SHP77 (cell line): Measurements from ENCODE around the gene HAS3.
"Not testable (repeated sequence)": the region's sequence is repeated elsewhere in the genome, so short reads cannot be mapped to it uniquely, and the experiment has no call there.

Source experiments
- DNase-seq, 2 experiments: peaks; one replicate each; lab custom pipeline; 2025; lab: John Stamatoyannopoulos, UW

The HAS3 gene, protein sequence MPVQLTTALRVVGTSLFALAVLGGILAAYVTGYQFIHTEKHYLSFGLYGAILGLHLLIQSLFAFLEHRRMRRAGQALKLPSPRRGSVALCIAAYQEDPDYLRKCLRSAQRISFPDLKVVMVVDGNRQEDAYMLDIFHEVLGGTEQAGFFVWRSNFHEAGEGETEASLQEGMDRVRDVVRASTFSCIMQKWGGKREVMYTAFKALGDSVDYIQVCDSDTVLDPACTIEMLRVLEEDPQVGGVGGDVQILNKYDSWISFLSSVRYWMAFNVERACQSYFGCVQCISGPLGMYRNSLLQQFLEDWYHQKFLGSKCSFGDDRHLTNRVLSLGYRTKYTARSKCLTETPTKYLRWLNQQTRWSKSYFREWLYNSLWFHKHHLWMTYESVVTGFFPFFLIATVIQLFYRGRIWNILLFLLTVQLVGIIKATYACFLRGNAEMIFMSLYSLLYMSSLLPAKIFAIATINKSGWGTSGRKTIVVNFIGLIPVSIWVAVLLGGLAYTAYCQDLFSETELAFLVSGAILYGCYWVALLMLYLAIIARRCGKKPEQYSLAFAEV

DNA sequence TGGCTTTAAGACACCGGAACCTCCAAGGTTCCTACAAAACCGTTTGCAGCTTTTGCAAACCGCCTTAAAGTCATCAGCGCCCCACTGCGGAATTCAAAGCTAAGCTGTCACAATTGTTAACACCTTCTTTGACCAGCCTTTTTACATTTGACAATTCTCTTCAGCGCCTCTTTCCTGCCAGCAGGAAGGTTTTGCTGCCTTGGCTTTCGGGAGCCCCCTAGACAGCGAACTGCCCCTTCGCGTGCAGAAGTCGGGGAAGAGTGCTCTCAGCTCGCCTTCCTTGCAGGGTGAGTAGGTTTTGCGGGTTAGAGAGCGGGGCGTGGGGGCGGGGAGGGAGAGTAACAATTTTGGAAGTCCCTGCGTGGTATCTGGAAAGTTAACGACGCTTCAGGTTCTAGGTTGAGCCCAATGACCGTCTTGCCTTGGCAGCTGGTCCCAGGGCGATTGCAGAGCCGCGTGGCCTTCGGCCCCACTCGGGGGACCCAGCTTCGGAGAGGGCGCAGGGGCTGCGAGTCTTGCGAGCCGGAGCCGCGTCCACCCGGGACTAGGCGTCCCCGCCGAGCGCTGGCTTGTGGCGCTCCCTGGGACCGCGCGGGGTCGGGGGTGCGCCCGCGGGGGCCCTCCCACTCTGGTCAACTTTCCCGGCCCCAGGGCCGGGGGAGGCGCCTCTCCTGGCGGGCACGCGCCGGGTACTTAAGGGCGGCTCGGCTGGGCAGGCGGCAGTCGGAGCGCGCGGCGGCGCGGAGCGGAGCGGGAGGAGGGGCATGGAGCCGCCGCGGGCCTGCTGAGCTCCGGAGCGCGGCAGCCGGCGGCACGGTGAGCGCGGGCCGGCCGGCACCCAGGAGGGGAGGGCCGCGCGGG lies at the start of gene HAS3:
TSS of gene HAS3 (plus strand) at position 153 of the 861 bp plus-strand sequence. CDS start 3,743 bp downstream, outside the sequence.
- DNase-seq: peak in 1 of 2 experiments; percentile 35

DNA sequence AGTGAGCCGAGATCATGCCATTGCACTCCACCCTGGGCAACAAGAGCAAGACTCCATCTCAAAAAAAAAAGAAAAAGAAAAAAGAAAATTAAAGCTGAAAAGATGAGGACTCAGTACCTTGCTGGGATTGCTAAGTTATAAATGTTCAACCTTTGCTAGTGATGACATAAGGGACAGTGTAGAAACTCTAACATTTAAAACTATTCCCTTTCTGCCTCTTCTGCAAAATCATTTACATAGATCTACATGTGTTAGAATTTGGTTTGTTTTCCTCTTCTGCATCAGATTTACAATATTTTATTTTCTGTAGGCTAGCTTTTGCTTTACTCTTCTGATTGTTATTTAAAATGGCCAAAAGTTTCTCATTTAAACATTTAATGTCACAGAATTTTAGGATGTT lies 49.5 kb upstream of the HAS3 start:
- DNase-seq: no peak

DNA sequence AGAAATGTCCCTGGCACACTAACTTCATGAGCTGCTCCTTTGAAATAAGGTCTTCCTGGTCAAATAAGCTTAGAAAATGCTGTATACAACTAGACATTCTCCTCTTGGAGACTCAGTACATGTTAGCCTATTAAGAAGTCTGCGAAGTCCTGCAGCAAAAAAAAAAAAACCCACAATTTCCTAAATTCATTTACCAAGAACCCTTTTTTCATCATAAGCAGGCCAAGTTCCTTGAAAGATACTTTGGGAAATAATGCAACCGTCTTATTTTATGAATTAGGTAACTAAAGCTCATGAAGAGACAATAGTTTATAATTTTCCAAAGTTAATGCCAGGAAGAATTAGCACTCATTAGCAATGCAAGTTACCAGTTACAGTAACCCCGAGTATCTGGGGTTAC lies 49.0 kb upstream of the HAS3 start:
- DNase-seq: no peak

DNA sequence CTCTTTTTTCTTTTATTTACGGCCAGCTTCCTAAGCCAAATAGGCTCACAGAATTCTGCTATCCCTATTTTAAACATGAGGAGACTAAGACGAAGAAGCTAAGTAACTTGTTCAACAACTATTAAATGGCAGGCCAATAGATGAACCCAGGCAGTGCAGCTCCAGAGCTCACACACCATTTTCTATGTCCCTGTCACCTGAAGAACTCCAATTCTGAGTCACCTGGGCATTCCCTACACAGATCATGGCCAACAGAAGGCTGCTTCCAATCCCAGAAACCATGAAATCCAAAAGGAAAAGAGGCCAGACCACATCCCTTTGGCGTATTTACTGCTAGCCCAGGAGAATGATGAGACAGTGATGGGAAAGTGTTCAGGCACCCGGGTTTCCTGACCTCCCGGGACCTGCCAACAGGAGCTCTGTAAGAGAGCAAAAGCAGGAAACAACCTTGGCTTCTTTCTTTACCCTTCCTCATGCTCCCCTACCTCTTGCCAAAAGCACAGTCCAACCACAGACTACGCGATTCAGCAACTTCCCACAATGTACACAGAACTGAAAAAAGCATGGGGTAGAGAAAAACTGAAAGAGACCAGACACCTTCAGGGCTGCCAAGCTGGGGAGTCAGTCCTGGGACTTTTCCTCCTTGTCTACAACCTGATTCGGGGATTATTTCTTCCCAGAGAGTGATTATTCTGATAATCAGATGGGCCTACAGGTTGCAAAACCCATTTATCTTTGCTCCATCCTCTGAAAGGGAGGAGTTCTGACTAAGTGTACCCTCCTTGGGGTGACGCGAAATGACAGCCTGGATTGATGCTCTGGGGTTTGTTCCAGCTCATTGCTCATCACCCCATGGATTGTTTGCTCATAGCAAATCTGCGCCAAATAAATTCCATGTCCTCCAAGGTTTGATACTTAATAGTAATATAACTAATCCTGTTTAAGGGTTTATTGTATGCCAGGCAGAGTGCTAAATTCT lies 47.8 kb upstream of the HAS3 start:
- peak in 1 of 2 experiments; percentile 2 for DNase-seq

DNA sequence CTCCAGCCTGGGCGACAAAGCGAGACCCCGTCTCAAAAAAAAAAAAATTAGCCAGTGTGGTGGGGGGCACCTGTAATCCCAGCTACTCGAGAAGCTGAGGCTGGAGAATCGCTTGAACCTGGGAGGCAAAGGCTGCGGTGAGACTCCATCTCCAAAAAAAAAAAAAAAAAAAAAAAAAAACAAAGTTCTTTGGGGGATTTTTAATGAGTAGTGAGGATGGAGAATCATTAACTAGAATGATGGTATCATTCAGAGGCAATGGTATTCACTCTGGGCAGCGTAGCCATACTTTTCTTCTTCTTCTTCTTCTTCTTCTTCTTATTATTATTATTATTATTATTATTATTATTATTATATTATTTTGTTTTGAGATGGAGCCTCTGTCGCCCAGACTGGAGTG lies 42.0 kb upstream of the HAS3 start:
- DNase-seq: not testable (repeated sequence)

DNA sequence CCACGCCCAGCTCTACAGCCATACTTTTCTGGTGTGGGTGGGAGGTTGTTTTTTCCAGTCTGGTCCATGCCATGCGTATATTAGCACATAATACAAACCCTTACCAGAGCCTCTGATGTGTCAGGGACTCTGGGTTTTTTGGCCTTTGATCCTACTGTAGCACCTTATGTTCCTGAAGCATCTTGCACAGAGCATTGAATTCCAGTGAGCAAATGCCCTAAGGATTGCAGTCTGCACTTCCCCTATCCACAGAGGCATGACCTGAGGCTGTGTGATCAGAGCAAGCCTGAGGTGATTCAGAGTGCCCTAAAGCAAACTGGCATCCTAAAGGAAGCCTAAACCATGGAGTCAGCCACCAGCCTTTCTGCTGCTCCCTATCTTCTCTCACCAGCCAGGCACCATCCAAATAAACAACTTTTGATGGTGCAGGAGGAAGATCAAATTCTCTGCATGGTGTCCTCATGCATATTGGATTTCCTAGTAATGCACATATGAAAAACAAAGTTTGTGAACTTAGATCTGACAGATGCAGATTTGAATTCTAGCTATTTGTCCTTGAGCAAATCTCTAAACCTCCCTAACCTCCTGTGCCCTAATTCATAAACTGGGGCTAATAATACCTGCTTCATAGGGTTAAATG lies 41.2 kb upstream of the HAS3 start:
- DNase-seq: no peak

DNA sequence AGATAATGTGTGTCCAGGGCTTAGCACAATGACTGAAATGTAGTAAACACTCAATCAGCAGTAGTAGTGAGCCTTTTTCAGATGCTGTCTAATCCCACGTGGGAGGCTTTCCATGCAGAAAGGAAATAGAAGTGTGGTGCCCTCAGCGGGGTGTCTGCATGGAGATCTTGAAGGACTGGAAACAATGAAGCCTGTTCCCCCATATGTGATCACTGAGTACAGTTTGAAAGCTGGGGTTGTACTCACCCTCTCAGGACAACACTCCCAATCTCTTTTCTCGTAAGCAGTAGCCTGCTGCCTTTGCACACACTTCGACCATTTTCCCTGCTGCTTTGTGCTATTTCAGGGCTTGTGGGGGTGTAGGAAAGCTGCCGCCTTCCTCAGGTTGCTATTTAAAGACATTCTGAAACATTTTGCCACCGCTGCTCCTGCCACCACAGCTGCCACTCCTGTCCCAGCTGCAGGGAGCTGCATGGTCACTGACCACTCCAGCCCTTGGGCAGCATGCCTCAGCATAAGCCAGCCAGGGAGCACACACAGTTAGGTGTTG lies 40.6 kb upstream of the HAS3 start:
- no peak for DNase-seq

DNA sequence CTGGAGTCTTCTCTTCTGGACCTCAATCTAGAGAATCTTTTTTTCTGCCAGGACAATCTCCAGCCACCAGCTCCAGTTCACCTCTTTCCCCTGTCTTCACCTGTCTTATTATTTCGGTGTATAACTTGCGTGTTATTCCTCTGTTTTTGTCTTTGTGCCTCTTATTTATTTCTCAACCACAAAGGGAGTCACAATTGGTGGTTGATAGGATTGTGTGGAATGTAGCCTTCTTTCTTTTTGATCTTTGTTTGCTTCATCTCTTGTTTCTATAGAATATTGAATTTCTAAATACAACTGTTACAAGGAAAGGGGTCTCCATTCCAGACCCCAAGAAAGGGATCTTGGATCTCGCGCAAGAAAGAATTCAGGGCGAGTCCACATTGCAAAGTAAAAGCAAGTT lies 35.9 kb upstream of the HAS3 start:
- no peak for DNase-seq

DNA sequence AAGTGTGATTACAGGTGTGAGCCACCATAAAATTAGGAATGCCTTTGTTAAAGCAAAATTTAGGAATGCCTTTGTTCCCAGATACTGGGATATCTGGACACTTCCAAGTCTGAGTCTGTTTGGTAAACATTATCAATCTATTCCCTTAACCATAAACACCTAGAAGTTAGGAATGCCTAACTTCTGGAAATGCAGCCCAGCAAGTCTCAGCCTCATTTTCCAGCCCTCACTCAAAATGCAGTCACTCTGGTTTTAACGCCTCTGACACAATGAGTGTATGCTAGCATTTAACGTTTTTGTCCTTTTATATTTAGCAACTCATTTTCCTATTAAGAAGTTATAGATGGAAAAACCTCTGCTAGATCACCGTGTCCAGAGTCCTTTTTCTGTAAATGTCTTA lies 34.4 kb upstream of the HAS3 start:
- DNase-seq: no peak

DNA sequence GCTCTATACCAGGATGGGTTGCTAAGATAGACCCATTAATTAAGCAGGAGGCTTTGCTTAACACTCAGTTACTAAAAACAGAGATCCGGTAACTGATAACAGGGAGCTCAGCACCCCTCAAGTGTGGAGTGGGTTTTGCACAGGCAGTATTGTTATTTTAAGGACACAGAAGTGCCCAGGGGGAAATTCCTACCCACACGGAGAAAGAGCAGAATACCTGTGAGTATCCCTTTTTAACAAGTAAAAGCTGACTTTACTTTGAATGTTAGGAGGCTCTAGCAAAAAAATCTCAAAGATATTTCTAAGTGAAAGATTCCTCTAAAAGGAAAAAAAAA lies 32.8 kb upstream of the HAS3 start:
- DNase-seq: no peak

DNA sequence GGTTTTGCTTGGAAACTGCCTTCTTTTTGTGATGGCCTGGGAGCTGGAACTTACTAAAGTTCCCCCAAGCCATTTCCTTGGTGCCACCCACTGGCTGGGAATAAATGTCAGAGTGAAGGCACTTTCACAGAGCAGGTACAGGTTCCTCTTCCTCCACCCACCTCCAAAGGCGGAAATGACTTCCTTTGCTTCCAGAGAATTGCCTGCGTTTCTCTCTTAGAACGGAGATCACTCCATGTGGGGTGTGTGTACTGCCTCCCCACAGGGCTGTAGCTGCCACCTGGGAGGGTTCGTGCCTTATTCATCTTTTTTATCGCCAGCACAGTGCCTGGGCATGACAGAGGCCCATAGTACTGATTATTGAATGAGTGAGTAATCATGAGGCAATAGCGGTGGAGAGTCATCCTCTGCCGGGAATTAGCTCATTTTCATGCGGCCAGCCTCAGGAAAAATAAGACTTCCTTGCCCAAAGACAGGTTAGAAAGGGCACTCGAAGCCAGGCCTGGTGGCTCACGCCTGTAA lies 32.2 kb upstream of the HAS3 start:
- peak in 1 of 2 experiments; percentile 5 for DNase-seq

DNA sequence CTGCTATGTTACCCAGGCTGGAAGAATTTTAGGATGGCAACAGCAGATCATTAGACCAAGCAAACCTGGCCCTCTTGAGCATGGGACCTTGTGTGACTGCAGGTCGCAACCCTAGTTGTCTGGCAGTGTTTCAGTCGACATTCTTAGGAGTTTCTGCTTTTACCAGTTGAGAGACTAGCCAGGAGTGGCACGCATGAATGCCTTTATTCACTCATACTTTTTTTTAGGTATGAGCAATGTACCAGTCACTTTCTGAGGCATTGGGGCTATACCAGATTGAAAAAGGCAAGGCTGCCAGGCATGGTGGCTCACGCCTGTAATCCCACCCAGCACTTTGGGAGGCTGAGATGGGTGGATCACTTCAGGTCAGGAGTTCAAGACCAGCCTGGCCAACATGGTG lies 28.2 kb upstream of the HAS3 start:
- no peak for DNase-seq

DNA sequence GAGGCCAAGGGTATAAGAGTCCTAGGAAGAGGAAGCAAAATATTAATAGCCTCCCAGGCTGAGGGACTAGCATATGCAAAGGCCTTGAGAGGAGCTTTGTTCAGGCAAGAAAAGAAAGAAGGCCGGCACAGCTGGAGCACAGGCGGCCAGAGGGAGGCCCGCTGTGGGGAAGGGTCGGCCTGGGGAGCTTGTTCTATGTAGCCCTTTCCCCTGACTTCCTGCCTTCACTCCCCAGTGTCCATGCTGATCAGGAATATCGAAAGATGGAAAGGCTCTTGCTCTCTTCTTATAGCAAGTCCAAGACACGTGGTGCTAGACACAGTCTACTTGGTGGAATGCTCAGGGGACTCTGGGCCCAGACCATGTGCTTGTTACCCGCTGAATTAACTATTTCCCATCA lies 27.4 kb upstream of the HAS3 start:
- no peak for DNase-seq

DNA sequence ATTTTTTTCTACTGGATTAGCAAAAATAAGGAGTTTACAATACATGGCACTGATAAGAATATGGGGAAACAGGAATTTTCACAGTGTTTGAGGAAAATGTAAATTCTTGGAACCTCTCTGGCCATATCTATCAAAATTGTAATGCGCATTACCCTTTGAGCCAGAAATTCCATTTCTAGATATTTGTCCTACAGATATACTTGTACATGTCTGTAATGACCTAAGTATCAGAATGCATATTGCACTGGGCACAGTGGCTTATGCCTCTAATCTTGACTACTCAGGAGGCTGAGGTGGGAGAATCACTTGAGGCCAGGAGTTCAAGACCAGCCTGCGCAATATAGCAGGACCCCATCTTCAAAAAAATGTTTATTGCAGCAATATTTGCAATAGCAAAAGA lies 25.8 kb upstream of the HAS3 start:
- DNase-seq: no peak

DNA sequence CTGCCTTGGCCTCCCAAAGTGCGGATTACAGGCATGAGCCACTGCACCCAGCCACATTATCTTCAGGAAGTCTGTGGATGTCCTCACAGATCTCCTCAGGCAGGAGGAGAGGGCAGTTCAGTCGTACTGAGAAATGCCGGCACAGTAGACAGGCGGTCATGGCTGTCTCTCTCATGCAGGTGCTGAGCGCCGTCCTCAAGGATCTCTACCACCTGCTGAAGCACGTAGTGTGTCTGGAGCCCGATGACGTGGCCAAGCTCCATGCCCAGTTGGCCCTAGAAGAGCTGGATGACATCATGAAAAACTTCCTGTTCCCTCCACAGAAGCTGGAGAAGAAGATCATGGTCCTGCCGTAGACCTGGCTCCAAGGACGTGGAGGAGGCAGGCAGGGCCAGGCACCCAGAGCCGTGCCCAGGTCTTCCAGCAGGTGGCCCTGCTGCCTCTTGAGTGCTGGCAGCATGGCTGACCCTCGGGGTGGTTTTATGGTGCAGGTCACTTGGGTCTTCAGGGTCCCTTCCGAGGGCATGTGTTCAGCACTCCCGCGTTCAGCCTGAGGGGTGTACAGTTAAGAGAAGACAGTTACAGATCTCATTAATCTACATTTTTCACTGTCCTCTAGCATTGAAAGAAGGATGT lies 22.0 kb upstream of the HAS3 start:
- no peak for DNase-seq

DNA sequence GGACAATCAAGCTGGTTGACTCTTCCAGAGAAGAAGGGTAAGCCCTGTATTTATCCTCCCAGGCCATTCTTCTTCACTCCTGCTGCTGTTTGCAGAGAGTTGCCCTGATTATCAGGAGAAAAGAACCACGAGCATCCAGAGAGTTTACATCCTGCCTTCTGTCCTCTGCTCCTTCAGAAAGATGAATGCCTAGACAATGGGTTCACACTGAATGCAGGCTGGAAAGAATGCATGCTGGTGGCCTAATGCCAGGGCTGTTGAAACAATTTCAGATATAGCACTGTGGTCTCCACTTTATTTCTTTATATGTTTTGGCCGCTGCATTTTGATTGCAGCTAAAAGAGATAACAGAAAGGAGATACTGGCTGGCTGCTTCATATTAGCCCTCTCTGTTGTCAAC lies 21.2 kb upstream of the HAS3 start:
- DNase-seq: no peak

DNA sequence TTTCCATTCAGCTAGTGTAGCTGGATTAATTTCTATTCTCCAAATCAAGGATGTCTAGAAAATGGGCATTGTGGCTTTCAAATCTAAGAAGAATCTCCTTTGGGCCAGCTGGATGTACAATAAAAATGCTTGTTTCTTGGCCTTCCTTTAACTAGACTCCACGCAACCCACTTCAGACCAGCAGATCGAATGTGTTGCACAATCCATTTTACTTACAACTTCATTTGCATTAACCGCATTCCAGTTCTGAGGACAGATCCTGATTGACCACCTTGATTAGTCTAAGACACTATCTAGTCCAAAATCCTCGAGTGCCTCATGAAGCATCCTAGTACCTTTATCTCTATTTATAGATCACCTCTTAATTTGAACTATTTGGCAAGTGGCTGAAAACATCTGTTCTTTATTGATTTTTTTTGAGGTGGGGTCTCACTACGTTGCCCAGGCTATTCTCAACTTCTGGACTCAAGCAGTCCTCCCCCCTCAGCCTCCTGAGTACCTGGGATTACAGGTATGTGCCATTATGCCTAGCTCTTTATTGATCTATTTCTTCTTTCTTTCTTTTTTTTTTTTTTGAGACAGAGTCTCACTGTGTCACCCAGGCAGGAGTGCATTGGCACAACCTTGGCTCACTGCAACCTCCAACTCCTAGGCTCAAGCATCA lies 20.3 kb upstream of the HAS3 start:
- DNase-seq: no peak

DNA sequence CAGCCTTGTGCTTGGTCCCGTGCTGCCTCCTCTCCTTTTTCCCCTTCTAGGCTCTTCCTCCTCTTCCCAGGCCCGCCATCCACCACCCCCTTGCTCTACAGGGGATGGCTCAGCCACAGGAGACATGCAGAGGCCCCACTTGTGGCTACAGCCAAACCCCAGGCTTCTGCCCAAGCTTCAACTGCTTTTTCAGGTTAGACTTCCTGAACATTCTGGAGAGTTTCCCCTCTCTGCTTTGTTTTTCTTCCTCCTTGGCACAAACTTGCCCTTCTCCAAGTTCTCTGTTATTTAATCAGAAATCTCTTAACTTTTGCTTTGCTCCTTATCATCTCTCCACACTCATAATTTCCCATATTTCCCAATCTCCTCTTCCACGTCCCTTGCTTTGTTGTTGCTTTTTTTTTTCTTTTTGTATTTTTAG lies 18.3 kb upstream of the HAS3 start:
- DNase-seq: no peak

DNA sequence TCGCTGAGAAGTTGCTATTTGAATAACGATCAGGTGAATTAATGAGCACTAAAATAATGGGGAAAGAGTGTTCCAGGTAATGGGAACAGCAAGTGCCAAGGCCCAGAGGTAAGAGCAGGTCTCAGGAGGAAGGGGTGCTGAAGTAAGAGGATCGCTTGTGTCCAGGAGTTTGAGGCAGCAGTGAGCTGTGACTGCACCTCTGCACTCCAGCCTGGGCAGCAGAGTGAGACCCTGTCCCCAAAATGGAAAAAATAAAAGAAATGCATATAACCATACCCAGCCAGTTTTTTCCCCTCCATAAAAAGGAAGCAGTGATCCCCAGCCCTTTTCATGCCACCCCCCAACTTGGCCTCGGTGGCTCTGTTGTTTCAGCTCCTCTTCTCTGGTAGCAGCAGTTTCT lies 16.8 kb upstream of the HAS3 start:
- no peak for DNase-seq
